GM19238 (cell line): ENCODE results near the gene CCP110.
A peak's percentile ranks its signal among the peaks of the same experiment; 100 is the strongest.
"Not testable (repeated sequence)": the region's sequence is repeated elsewhere in the genome, so short reads cannot be mapped to it uniquely, and the experiment has no call there.

Source experiments
- DNase-seq: peaks from one replicate; pipeline ENCODE4 v3.0.0; 2011; ENCODE audit warnings: low spot score; ENCODE audit not compliant: insufficient read length

Gene CCP110

DNA sequence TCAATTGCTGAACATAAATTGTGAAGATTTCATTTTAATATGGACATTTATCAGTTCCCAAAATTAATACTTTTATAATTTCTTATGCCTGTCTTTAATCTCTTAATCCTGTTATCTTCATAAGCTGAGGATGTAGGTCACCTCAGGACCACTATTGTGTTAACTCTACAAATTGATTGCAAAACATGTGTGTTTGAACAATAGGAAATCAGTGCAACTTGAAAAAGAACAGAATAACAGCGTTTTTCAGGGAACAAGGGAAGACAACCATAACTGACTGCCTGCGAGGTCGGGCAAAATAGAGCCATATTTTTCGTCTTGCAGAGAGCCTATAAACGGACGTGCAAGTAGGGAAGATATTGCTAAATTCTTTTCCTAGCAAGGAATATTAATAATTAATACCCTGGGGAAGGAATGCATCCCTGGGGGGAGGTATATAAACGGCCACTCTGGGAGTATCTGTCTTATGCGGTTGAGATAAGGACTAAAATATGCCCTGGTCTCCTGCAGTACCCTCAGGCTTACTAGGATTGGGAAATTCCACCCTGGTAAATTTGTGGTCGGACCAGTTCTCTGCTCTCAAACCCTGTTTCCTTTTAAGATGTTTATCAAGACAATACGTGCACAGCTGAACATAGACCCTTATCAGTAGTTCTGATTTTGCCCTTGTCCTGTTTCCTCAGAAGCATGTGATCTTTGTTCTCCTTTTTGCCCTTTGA lies 19.7 kb downstream of the CCP110 start:
- not testable (repeated sequence) for DNase-seq

- no peak for DNase-seq
Measured at GRCh38 chr16:19548144-19548543, 24.4 kb downstream of the CCP110 start.

- no peak for DNase-seq
Measured at GRCh38 chr16:19549673-19550072, 25.9 kb downstream of the CCP110 start.

- DNase-seq, result peak; percentile 80
Measured at GRCh38 chr16:19555186-19555937, 31.6 kb downstream of the CCP110 start, which contains the start of gene VPS35L. Gene VPS35L, plus strand, starts transcription at chr16:19555703. Its CDS starts 27 bp downstream, at chr16:19555730.

GRCh38 chr16:19555938-19556771 lies 32.4 kb downstream of the CCP110 start:
- DNase-seq, result no peak

- no peak for DNase-seq
Measured at GRCh38 chr16:19559242-19559910, 35.6 kb downstream of the CCP110 start.

GRCh38 chr16:19560078-19560477 lies 36.3 kb downstream of the CCP110 start:
- no peak for DNase-seq

DNA sequence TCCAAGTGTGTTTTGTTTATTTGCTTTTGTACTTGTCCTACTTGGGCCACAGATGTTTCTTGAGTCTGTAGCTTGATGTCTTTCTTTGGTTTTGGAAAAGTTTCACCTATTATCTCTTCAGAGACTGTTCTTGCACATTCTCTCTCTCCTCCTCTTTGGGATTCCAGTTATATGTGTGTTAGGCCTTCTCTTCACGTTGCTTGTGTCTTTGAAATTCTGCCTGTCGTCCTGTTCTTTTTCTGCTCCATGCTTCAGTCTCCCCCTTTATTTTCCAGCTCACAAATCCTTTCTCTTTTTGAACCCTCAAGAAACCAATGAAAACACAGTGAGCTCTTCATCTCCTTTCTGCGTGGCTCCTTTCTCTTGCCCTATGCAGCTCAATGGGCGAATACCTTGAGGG lies 39.6 kb downstream of the CCP110 start:
- no peak for DNase-seq

DNA sequence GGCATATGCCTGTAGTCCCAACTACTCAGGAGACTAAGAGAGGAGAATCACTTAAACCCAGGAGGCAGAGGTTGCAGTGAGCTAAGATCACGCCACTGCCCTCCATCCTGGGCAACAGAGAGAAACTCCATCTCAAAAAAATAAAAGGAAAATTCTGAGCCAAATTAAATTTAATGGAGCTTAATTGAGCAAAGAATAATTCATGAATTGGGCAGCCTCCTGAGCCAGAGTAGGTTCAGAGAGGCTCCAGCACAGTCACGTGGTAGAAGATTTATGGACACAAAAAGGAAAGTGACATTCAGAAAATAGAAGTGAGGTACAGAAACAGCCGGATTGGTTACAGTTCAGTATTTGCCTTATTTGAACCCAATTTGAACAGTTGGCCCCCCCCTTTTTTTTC lies 42.6 kb downstream of the CCP110 start:
- DNase-seq, result no peak

GRCh38 chr16:19567560-19567959 lies 43.8 kb downstream of the CCP110 start:
- no peak for DNase-seq

- no peak for DNase-seq
Measured at GRCh38 chr16:19573997-19574396, 50.3 kb downstream of the CCP110 start.

DNA sequence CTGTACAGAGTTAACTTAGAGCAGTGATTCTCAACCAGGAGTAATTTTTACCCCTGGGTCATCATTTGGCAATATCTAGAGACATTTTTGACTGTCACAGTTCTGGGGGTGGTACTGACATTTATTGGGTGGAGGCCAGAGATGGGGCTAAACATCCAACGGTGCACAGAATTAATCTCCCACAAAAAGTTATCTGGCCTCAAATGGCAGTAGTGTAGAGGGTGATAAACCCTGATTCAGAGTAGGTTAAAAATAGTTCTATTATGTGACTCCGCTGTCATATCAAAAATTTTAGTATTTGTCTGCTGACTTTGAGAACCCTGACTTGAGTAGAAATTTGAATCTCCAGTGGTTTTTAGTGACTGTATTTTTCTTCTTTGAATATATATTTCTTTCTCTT lies 50.9 kb downstream of the CCP110 start:
- DNase-seq, result no peak

- DNase-seq, result no peak
Measured at GRCh38 chr16:19578378-19578971, 54.7 kb downstream of the CCP110 start.

DNA sequence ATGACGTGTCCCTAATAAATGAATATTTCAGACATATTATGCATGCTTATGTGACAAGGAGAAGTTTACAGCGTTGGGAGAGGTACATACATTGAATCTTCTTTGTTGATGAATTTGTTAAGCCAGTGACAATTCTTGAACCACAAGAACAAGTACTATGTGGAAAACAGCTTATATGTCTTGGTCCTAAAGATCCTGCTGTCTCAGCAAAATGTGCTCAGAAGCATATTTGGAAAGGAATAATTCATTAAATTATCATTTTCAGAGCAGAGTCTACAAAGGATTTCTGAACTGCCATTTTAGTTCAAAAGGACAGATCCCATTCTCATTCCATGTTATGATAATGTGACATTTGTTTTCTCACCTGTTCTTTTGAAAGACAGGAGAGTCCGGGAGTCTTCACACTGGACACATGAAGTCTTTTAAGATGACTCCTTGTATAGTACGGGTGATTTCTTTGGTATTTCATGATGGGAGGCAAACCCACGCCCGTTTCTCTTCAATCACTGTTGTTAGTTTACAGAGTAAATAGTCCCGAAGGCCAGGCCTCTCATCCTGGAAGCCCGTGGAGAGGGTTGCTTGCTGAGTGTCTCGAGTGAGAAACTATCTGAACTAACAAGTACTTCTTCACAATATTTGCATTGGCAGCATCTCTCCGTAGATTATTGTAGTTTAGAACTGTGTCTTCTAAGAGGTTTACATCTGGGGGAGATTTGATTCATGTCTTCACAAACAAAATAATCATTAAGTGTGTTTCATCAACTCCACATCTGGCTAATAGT lies 58.5 kb downstream of the CCP110 start:
- no peak for DNase-seq

DNA sequence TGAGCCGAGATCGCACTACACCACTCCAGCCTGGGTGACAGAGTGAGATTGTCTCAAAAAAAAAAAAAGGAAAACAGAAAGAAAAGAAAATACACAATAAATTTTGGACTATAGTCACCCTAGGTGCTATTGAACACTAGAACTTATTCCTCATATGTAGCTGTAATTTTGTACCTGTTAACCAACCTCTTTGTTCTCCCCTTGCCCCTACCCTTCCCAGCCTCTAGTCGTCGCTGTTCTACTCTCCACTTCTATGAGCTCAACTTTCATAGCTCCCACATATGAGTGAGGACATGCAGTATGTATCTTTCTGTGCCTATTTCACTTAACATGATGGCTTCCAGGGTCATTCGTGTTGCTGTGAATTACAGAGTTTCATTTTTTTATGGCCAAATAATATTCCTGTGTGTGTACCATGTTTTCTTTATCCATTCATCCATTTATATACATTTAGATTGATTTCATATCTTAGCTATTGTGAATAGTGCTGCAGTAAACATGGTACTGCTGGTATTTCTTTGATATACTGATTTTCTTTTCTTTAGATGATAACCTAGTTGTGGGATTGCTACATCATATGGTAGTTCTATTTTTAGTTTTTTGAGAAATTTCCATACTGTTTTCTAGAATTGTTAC lies 60.0 kb downstream of the CCP110 start:
- DNase-seq, result no peak

DNA sequence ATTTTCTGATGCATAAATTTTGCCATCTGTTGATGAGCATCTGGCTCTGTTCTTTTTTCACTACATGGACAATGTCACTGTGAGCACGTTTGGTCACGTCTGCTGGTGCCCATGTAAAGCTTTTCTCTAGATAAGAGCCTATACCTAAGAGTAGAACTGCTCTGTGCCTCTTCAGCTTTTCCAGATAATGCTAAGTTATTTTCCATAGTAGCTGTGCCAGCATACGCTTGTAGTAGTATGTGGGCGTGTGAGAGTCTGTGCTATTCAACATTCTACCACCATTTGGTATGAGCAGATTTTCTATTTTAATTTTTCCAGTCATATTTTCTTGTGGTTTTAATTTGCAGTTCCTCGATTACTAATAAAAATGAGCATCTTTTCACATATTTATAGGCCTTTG lies 64.9 kb downstream of the CCP110 start:
- DNase-seq, result no peak

GRCh38 chr16:19589106-19589505 lies 65.4 kb downstream of the CCP110 start:
- DNase-seq, result no peak

DNA sequence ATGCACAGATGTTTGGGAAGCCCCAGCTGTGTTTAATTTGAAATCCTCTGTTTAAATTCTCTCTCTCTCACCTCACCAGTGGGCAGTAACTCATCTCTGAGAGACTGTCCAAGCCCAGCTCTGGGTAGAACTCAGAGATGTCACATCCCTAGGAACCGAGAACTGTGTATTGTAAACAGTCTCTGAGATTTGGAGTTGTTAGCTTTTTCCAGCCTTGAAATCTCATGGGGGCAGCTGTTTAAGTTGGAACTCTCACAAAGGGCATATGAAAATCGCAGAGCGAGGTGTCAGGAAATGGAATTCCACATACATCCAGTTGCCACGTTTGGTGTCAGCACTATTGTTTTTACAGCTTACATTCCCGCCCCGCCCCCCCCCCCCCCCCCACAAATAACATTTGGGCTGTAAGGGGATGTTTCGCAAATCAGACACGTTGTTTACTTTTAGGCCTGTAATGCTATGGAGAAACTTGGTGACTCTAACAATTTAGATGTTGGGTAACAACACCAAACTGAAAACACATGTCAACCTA lies 66.1 kb downstream of the CCP110 start:
- DNase-seq, result no peak

DNA sequence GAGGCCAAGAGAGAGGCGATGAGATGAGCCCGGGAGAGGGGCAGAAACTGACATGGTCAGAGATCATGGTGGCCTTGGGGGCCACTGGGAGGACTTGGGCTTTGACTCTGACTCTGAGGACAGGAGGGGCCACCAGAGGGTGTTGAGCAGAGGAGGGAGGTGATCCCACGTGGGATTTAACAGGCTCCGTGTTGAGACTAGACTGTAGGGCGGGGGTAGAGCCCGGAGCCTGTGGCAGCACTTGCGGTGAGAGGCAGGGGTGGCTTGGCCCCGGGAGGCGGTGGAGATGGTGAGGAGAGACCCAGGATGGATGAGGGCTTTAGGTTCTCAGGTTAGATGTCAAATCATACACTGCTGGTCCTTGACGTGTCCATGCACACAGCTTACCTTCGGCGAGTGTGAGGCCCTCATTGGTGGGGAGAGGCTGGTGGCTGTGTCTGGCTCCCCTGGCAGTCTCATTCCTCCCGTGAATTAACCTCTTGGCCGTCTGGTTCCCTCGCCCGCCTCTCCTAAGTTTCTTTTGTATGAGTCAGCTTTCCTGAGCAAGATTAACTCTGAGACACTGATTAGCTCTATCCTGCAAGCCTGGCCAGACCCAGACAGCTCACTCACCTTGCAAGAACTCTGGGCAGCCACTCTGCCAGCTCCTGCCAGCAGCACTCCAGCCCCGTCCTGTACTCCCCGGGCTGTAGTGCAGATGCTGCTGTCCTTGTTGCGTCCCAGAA lies 71.5 kb downstream of the CCP110 start:
- DNase-seq, result no peak
